ENCODE measurements around the gene RAB40C.
"Not testable (repeated sequence)": the region's sequence is repeated elsewhere in the genome, so short reads cannot be mapped to it uniquely, and the experiment has no call there.

Gene RAB40C

GRCh38 chr16:588889-589657, 793 bp upstream of the RAB40C start:
- DNase-seq (ENCODE audit: extremely low read depth in 1 of 2, low read depth in 1 of 2) = peak; percentile 93 to 98

- DNase-seq (ENCODE audit: extremely low read depth in 1 of 2, low read depth in 1 of 2) = no peak
These were observed 435 bp downstream of the RAB40C start for GRCh38 chr16:590188-590814.

GRCh38 chr16:590815-591200, 942 bp downstream of the RAB40C start:
- DNase-seq (ENCODE audit: extremely low read depth in 1 of 2, low read depth in 1 of 2) = no peak

GRCh38 chr16:591231-591630, 1.4 kb downstream of the RAB40C start:
- no peak for DNase-seq (ENCODE audit: extremely low read depth in 1 of 2, low read depth in 1 of 2)

- no peak for DNase-seq (ENCODE audit: extremely low read depth in 1 of 2, low read depth in 1 of 2)
These were observed 2.1 kb downstream of the RAB40C start for GRCh38 chr16:591892-592517.

GRCh38 chr16:592518-593306, 2.8 kb downstream of the RAB40C start:
- no peak for DNase-seq (ENCODE audit: extremely low read depth in 1 of 2, low read depth in 1 of 2)

- no peak for DNase-seq (ENCODE audit: extremely low read depth in 1 of 2, low read depth in 1 of 2)
These were observed 3.5 kb downstream of the RAB40C start for GRCh38 chr16:593406-593805.

- no peak for DNase-seq (ENCODE audit: extremely low read depth in 1 of 2, low read depth in 1 of 2)
These were observed 3.9 kb downstream of the RAB40C start for GRCh38 chr16:593807-594206.

GRCh38 chr16:595094-595528, 5.2 kb downstream of the RAB40C start:
- DNase-seq (ENCODE audit: extremely low read depth in 1 of 2, low read depth in 1 of 2) = no peak

GRCh38 chr16:595942-596735, 6.3 kb downstream of the RAB40C start:
- no peak for DNase-seq (ENCODE audit: extremely low read depth in 1 of 2, low read depth in 1 of 2)

- DNase-seq (ENCODE audit: extremely low read depth in 1 of 2, low read depth in 1 of 2) = no peak
These were observed 6.8 kb downstream of the RAB40C start for GRCh38 chr16:596736-597060.

GRCh38 chr16:597655-598054, 7.8 kb downstream of the RAB40C start:
- not testable (repeated sequence) for DNase-seq (ENCODE audit: extremely low read depth in 1 of 2, low read depth in 1 of 2)

- no peak for DNase-seq (ENCODE audit: extremely low read depth in 1 of 2, low read depth in 1 of 2)
These were observed 9.2 kb downstream of the RAB40C start for GRCh38 chr16:598823-599739.

GRCh38 chr16:600781-601180, 10.9 kb downstream of the RAB40C start:
- DNase-seq (ENCODE audit: extremely low read depth in 1 of 2, low read depth in 1 of 2) = no peak

GRCh38 chr16:603933-604332, 14.1 kb downstream of the RAB40C start:
- no peak for DNase-seq (ENCODE audit: extremely low read depth in 1 of 2, low read depth in 1 of 2)

GRCh38 chr16:606656-607307, 16.9 kb downstream of the RAB40C start:
- DNase-seq (ENCODE audit: extremely low read depth in 1 of 2, low read depth in 1 of 2) = no peak

GRCh38 chr16:608019-608418, 18.2 kb downstream of the RAB40C start:
- DNase-seq (ENCODE audit: extremely low read depth in 1 of 2, low read depth in 1 of 2) = no peak

GRCh38 chr16:609316-609715, 19.4 kb downstream of the RAB40C start:
- DNase-seq (ENCODE audit: extremely low read depth in 1 of 2, low read depth in 1 of 2) = no peak

GRCh38 chr16:609984-610383, 20.1 kb downstream of the RAB40C start:
- no peak for DNase-seq (ENCODE audit: extremely low read depth in 1 of 2, low read depth in 1 of 2)
